Left forelimb (tissue), 1 donor: ENCODE measurements around the gene CDK8.
"Not testable (repeated sequence)": the region's sequence is repeated elsewhere in the genome, so short reads cannot be mapped to it uniquely, and the experiment has no call there.

ENCODE experiments used
- DNase-seq: peaks from one replicate; pipeline ENCODE4 v3.0.0-alpha.2; 2018; ENCODE audit warnings: low spot score

Gene CDK8

DNA sequence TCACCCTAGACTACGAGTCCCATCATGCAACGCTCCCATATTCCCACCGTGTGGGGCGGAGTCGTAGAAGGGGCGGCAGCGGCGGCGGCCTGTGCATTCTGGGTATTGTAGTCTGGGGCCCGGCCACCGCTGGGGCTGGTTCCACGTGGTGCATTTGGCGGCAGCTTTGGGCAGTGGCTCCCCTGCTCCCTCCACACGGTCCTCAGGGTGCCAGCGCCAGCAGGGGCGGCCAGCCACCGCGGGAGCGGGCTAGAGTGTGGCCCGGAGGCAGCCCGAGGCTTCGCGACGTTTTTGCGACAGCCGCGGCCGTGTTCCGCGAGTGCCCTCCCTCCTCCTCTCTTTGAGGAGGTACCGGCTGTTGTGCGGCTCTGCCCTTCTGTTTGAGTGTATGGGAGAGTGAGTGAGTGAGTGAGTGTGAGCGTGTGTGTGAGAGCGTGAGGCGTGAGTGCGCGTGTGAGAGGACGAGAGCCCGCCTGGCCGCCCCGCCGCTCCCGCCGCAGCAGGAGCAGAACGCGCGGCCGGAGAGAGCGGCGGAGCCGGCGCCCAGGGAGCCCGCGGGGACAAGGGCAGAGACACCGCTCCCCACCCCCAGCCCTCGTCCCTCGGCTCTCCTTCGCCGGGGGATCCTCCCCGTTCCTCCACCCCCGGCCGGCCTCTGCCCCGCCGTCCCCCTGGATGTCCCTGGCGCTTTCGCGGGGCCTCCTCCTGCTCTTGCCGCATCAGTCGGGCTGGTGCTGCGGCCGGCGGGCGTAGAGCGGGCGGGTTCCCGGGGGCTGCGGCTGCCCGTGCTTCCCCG, at the start of gene CDK8:
Gene CDK8 (plus strand): TSS at position 343 of the 796 bp plus-strand sequence. CDS start 513 bp downstream, outside the sequence.
- DNase-seq, result peak; percentile 95

DNA sequence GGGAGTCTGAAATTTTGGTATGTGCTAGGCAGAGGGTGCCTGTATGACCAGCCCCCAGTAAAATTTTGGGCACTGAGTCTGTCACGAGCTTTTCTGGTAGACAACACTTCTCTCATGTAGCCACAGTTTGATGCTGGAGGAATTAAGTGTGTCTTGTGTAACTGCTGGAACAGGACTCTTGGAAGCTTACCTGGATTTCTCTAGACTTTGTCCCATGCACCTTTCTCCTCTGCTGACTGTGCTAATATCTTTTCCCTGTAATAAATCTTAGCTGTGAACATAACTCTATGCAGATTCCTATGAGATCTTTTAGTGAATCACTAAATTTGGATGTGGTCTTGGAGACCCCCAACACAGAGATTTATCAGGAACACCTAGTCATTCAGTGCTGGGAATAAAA, 45.6 kb upstream of the CDK8 start:
- no peak for DNase-seq

DNA sequence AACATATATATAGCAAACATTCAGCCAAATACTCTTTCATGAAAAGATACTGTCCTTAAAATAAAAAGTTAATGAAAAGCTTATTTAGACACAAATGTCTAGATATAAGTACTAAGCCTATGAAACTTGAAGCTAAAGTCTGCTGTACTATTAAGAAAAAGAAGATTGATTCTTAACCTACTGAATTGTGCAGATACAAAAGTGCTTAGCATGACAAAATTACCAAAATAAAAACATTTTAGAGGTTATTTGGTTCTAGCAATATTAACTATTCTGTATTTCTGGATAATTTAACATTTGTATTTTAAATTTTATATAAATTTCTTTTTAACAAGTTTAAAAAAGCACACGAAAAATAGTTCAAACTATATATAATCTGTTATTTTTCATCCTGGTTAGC, 40.6 kb upstream of the CDK8 start:
- DNase-seq, result no peak

DNA sequence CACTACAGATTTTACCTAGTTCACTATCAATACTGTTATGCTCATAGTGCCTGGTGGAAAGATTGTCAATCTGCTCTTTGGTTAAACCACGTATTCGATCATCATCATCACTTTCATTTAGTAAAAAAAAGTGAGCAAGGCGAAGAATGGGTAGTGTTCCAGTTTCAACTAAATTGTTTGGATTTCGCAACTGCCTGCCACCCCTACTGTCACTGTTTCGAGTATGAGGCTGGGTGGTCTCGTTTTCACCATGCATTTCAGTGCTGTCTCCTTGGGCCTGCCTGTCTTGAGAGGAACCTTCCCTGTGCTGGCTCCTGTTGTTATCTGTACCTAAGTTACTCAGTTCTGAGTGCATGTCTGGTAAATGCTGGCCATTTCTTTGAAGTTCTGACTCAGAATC, 39.9 kb upstream of the CDK8 start:
- no peak for DNase-seq

DNA sequence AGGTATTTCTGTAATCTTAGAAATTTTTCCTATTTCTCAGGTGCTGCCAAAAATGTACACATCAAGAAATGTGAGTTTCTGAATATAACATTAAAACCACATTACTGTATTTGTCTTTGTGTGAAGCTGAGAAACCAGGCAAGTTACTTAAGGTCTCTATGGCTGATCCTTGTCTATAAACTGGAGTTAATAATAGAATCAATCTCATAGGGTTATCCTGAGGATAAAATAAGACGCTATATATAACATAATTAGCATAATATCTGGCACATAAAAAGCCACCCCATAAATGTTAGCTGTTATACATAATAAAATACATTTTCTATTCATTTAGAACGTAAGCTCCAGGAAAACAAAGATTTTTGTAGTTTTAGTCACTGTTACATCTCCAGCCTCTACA, 37.9 kb upstream of the CDK8 start:
- DNase-seq, result no peak

DNA sequence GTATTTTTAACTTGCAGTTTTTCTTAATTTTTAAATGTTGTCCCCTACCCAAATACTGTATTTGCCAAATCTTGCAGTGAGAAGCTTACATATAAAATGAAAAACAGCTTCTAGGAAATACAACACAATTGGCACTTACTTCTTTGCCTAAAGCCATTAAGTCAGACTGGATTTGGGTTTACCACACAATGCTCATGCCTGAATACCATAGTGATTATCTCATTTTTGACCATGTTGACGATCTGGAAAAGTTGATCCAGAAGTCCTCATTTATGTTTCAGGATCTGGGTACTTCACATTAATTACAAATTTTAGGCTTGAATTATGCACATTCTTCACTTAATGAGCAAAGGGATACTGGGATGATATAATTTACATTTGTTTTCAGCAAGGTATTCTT, 34.2 kb upstream of the CDK8 start:
- no peak for DNase-seq

DNA sequence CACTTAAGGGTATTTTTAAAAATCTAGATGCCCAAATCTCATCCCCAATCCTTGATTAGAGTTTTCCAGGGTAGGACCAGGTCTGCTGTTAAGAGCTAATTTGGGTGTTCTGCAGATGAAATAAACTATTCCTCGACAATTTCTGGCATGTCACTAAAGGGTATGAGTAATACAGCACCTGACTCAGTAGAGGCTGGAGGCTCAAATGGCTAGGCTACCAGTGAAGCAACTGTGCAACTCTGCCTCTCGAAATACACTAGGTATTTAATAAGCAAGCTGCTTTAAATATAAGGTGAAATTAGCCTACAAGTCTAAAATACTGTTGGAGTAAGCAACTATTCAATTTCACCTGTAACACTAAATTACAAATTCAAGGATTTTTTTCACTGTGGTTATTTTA, 33.4 kb upstream of the CDK8 start:
- no peak for DNase-seq

DNA sequence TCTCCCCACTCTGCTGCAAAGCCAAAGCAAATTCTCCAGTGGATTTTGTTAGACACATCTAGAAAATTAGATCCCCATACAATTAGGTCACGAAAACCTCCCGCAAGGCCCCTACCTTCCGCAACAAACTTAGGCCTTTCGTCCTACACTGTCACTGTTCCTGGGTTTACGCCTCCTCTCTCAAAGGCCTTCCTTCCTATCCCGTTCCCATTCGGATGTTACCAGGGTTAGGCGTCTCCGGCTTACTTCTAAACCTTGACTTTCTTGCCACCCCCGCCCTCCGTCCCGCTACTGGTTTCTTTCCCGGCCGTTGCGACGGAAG, 32.6 kb upstream of the CDK8 start:
- no peak for DNase-seq

DNA sequence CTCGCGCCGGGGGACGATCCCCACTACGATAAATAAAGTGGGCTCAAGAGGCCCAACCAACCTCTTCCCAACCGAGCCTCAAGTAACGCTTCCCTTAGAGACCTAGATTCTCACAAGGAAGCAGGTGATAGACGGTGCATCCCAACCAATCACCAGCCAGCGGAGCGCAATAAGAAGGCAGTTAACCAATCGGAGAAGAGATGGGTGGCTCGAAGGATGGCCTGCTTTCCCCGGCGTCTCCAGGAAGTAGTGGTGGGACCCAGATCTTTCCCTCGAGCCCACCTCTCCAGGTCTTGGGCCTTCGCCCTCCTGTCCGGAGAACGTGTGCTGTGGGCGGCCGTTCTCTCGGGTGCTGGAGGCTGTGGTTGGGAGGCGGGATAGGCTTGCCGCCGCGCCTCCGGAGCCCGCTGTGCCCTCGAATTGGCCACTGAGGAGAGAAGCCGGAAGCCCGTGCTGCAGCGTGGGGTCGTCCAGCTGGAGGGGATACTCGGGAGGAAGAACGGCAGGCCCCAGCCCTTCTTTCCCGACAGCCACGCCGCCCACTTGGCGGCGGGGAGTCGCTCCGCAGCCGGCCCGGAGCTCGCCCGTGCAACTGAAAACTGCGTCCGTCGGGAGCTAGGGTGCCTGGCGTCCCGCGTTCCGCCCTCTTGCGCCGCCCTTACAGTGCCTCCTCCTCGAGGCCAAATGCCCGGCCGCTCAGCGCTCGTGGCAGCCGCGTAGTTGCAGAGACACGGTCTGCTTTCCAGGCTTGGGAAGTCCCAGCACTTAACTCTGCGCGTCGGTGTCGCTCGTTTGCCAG, 32.0 kb upstream of the CDK8 start, which contains the start of gene RNF6:
Gene RNF6 (minus strand): TSS at position 594 of the 799 bp plus-strand sequence. CDS start 2,665 bp downstream, outside the sequence.
- DNase-seq, result peak; percentile 94

DNA sequence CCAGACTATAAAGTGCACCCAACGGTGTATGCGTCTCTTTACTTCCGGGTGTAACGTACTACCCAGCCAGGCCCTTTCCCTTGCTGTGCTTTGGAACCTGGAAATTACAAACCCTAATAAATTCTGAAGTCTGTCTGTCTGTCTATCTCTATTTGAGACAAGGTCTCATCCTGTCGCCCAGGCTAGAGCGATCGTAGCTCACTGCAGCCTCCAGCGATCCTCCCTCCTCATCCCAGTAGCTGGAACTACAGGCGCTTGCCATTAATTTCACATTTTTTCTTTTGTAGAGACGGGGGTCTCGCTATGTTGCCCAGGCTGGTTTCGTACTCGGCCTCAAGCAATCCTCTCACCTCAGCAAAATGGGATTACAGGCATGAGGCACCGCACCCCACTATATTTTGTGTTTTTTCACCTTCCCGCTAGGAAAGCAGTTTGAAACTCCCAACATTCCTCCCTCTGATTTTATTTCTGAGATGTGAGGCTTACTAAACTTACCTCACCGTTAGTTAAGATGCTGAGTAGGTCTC, 31.3 kb upstream of the CDK8 start:
- DNase-seq, result no peak

DNA sequence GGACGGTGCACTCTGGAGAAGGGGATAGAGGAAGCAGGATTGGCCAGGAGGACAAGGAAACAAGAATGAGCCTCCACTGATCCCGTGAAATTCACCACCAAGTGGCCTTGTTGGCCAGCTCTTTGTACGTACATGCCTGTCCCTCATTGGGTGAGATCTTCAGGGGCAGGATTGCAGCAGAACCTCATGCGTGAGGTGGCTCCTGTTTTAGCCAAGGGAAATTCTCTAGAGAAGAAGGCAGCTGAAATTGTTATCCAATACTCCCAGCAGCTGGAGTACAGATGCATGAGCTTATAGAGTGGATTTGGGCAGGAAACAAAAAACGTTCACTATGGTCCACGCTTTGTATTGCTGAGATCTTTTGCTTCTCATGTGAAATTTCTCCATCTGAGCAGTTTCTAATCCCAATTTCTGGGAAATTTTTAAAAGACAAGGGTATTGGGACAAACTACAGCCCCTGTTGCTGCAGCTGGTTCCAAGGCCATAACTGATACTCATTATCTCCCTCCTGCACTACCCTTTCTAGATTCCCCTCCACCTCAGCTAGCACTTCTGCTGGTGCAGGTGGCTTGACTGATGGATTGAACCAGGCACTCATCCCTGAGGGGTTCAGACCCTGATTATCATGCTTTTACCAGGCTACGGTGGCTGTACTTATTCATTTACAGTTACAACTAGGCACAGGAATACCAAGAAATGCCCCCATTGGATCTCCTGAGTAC, 27.9 kb upstream of the CDK8 start:
- no peak for DNase-seq

DNA sequence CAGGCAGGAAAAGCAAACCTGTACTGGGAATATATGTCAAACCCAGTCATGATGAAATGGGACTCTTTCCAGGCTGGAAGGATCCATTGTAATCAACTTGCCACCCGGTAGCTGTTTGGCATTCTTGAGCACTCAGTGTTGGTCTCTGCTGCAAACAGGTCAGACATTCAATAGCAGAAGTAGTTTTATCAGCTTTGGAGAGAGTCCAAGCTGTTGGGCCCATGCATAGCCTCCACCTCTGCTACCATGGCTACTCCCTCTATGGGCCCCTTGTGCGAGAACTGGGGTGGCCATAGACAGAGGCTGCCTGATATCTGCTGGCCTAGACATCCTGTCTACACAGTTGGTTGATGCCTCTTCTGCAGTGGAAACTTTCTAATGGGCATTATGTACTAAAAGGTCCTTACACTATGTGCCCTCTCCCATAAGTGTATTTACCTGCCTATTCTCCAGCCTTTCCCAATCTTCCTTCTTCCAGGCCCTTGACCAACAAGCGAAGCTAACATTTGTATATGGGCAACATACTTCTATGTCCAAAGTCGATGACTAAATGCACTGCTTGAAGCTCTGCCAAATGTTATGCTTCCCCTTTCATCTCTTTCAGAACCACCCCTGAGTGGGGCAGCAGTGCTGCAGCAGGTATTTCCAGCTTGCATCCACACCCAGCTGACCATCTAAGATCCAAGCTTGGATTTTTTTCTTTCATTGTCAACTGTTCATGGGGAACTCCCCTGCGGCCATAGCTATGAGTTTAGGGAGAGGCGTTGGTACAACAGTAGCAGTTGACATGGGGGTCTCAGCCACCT, 26.6 kb upstream of the CDK8 start:
- no peak for DNase-seq

DNA sequence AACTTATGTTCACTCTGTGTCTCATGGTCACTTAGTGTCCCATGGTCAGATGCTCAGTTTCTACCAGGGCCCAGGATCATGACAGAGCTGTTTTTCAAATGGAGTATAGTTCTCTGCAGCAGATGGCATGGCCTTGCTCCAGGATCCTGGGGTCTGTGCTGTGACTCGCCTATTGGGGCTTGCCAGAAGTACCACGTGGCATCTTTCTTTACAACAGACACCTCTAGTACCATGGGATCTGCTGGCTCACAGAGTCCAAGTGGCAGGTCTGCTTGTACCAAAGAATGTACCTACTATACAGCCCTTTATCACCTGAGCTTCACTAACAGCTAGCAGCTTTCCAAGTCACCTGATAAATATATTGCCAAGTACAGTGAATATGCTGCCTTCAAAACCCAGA, 25.8 kb upstream of the CDK8 start:
- no peak for DNase-seq

DNA sequence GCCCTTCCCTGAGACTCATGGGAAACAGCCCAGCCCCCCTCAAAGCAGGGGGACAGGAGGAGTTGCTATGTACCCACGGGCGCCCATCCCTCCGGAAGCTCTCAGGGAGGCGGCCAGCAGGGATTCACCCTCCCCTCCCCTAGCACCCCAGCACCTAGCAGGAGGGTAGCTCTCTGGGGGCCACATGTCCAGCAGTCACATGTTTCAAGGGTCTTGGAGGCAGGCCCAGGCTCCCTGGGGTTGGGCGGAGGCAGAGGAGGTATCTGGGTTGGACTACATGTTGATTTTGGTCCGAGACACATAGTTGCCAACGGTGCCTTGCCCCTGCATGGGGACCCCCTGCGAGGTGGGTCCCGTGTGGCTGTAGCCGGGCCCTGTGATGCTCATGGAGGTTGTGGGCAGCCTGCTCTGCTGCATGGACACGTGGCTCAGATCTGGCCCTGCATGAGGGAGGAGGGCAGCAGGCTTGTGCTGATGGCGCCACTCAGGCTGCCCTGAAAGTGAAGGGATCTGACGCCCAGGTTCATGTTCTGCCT, 24.8 kb upstream of the CDK8 start:
- no peak for DNase-seq

DNA sequence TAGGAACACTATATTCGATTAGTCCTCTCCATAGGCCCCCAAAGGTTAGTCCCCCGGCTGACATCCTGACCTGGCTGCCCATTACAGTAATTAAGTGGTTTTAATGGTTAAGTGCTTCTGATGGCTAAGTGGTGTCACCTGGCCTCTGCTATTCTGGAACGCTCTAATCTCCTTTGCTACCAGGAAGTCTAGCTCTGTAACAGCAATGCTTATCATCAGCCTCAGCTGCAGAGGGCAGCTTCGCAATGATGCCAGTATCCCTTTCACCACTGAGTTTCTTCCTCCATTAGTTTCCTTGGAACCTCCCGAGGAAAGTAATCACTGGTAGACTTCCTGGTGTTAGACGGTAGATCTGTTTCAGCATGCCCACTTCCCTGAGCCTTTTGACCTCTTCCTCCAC, 23.2 kb upstream of the CDK8 start:
- no peak for DNase-seq

DNA sequence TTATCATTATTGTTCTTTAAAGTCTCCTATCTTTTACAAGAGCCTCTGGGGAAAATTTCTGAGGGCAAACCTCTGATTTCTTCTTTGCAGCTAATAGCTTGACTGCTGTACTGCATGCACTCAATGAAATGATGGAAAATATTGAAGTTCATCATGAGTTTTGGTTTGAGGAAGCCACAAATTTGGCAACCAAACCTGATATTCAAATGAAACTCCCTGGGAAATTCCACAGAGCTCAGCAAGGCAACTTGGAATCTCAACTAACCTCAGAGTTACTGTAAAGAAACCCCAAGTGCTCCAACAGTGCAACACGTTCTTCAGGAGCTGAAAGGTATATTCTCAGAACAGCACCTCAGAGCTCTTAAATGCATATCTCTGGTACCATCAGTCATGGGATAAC, 17.6 kb upstream of the CDK8 start:
- DNase-seq, result no peak

DNA sequence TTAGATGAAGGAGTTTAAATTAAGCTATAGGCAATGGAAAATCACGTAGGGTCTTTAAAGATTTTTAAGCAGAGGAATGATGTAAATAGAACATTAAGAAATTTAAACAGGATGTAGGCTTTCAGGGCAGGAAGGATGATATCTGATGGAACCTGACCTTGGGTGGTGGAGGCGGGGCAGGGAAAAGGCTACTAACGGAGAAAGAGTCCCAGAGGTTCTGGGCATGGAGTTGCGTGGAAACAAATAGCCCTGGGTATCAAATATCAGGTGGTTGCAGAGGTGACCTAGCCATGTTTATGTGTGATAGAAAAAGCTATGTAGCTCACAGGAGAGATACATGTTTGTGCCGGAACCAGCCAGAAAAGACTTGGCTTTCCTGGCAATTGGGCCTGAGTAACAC, 7.8 kb upstream of the CDK8 start:
- no peak for DNase-seq

DNA sequence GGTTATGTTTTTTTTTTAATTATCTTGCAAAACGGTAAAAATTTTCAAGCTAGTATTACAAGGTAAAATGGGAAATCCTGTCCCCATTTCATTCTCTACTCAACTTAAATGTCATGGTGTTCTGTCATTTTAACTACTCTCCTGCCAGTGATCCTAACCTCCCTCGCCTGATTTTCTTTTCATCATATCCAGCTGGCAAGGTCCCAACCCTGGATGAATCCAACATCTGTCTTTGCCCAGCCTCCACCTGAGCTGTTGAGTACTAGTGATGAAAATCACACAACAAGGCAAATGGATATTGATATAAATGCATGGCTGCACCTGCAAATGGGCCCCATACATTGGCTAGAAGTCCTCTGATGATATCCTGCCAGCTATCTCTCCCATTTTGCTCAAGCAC, 6.9 kb upstream of the CDK8 start:
- DNase-seq, result no peak

DNA sequence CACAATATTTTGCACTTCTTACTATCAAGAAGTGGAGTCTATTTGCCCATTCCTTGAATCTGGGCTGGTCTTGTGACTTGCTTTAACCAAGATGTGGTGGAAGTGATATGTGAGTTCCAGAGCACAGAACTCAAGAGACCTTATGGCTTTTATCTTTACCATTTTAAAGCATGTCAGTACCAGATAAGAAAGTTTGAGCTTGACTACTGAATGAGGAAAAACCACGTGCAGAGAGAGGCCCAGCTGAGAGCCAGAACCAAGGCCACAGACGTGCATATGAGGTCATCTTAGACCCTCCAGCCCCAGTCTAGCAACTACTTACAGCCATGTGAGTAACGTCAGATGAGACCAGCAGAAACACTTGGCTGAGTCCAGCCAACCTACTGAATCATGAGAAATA, 6.3 kb upstream of the CDK8 start:
- DNase-seq, result no peak

DNA sequence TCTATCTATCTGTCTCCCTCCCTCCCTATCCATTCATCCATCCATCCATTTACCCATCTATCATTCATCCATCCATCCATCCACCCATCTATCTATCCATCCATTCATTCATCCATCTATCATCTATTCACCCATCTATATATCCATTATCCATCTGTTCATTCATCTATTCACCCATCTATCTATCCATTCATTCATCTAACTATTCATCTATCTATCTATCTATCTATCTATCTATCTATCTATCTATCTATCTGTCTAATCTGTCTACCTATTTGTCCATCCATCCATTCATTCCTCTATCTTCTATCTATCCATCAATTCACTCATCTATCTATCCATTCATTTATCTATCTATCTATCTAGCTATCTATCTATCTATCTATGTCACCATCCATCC, 4.4 kb upstream of the CDK8 start:
- DNase-seq, result no peak

DNA sequence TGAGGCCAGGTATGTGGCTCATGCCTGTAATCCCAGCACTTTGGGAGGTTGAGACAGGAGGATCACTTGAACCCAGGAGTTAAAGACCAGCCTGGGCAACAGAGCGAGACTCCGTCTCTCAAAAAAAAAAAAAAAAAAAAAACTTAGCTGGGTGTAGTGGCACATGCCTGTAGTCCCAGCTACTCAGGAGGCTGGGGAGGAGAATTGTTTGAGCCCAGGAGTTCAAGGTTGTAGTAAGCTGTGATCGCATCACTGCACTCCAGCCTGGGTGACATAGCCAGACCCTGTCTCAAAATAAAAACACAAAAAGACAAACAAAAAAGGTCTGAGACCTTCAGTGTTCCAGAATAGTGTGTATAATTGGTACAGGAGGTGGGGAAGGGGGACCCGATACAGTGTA, 1.9 kb upstream of the CDK8 start:
- not testable (repeated sequence) for DNase-seq
